ENCODE measurements around the gene EXOC4. TPM values are rescaled to one million over a fixed set of nuclear protein-coding genes. Genes with fewer than 3 reads are reported as not detected.

The EXOC4 gene
- total RNA-seq, 4 donors from 2014 or later: 82.4 to 204 (median 128) TPM

DNA sequence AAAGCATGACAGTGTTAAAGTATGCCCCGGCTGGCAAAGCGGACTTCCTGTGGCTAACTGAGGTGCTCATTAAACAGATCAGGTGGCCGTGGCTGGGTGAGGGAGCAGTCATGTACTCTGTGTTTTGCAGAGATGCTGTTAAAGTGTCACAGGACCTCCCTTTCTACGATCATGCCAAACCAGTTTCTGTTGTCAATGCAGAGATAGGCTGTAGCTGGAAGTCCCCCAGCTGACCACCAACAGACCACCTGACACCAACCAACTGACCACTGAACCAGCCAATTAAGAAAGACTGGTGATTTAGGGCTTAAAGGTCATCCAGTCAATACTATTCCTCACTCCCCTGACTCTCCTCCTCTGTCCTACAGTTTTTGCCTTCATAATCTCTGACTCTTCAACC is 443.2 kb downstream of the EXOC4 start:
- Histone ChIP-seq H3K4me3 (no peak overlapping the region), H3K27me3 (no peaks in the 10 kb centered on the region), H3K36me3 (no peaks in the 10 kb centered on the region), H3K4me1 (no peaks in the 10 kb centered on the region), H3K9me3 (no peaks in the 10 kb centered on the region), H3K27ac (no peak overlapping the region)
- 69 to 84% methylated on average over 4 of the region's 4 CpGs for WGBS, 2 donors (ENCODE audit: low coverage in 1 of 2)
- in situ Hi-C loops (cut with MboI; ENCODE audit: low pct_ligation_motif_present in 1 of 4, low pct_unique_long_range_greater_than_20kb in 1 of 4, low sequenced_read_pairs in 3 of 4) (no loop called here), intact Hi-C loops (cut with DNase I; ENCODE audit: low total_unique reads) (no loop called here)
- no peak for DNase-seq
- no peak for TF ChIP-seq EP300 (IDR thresholded peaks at IDR 0.05; ENCODE audit: low read depth)
- TF ChIP-seq, protein P1, sequence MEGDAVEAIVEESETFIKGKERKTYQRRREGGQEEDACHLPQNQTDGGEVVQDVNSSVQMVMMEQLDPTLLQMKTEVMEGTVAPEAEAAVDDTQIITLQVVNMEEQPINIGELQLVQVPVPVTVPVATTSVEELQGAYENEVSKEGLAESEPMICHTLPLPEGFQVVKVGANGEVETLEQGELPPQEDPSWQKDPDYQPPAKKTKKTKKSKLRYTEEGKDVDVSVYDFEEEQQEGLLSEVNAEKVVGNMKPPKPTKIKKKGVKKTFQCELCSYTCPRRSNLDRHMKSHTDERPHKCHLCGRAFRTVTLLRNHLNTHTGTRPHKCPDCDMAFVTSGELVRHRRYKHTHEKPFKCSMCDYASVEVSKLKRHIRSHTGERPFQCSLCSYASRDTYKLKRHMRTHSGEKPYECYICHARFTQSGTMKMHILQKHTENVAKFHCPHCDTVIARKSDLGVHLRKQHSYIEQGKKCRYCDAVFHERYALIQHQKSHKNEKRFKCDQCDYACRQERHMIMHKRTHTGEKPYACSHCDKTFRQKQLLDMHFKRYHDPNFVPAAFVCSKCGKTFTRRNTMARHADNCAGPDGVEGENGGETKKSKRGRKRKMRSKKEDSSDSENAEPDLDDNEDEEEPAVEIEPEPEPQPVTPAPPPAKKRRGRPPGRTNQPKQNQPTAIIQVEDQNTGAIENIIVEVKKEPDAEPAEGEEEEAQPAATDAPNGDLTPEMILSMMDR (IDR thresholded peaks at IDR 0.05): no peak
- no peak for TF ChIP-seq POLR2A (IDR thresholded peaks at IDR 0.05)
- no peak for TF ChIP-seq POLR2AphosphoS5 (IDR thresholded peaks at IDR 0.05)

DNA sequence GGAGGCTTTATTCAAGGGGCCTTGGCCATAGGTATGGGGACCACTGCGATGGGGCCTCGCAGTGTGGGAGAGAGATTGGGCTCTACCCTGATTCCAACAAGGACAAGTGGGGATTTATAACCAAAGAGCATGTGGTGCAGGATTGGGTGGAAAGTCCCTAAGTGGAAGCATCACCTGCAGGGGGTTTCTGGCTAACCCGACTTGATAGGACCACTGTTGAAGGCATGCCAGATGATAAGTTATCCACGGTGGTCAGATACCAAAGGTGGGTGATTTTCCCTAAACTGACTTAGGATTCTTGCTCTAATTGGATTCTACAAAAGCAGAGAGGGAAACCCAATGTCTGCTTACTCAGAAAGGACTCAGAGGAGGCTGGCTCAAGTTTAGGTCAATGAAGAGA is 444.7 kb downstream of the EXOC4 start:
- Histone ChIP-seq H3K36me3 (no peaks in the 10 kb centered on the region), H3K27me3 (no peaks in the 10 kb centered on the region), H3K27ac (no peak overlapping the region), H3K4me3 (no peak overlapping the region), H3K9me3 (no peaks in the 10 kb centered on the region), H3K4me1 (no peaks in the 10 kb centered on the region)
- WGBS, 2 donors (ENCODE audit: low coverage in 1 of 2): 90 to 94% methylated on average over 2 to 4 of the region's 4 CpGs
- in situ Hi-C loops (cut with MboI; ENCODE audit: low pct_ligation_motif_present in 1 of 4, low pct_unique_long_range_greater_than_20kb in 1 of 4, low sequenced_read_pairs in 3 of 4): no loop called here
- no peak for DNase-seq
- no peak for TF ChIP-seq POLR2A (IDR thresholded peaks at IDR 0.05)
- TF ChIP-seq, protein P1 (IDR thresholded peaks at IDR 0.05): no peak
- TF ChIP-seq EP300 (IDR thresholded peaks at IDR 0.05; ENCODE audit: low read depth): no peak
- no peak for TF ChIP-seq POLR2AphosphoS5 (IDR thresholded peaks at IDR 0.05)
- intact Hi-C loops (cut with DNase I; ENCODE audit: low total_unique reads): no loop called here

DNA sequence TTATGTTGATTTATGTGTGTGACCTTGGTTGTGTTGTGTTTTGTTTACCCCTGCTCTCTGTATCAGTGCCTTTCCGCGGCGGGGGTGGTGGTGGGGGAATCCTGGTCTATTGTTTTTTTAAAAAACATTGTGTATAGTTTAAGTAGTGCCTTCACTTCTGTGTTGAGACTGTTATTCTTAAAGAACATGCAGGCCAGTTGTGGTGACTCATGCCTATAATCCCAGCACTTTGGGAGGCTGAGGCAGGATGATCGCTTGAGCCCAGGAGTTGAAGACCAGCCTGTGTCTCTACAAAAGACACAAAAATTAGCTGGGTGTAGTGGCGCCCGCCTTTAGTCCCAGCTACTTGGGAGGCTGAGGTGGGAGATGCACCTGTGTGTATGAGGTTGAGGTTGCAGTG is 445.2 kb downstream of the EXOC4 start:
- no peak for DNase-seq
- intact Hi-C loops (cut with DNase I; ENCODE audit: low total_unique reads) (no loop called here), in situ Hi-C loops (cut with MboI; ENCODE audit: low pct_ligation_motif_present in 1 of 4, low pct_unique_long_range_greater_than_20kb in 1 of 4, low sequenced_read_pairs in 3 of 4) (no loop called here)
- H3K27me3 ChIP-seq: no peaks in the 10 kb centered on the region
- TF ChIP-seq, protein P1 (IDR thresholded peaks at IDR 0.05): no peak
- no peak overlapping the region for H3K27ac ChIP-seq
- H3K36me3 ChIP-seq: no peaks in the 10 kb centered on the region
- H3K4me3 ChIP-seq: no peak overlapping the region
- no peaks in the 10 kb centered on the region for H3K9me3 ChIP-seq
- 79 to 96% methylated on average over 3 to 6 of the region's 6 CpGs for WGBS, 2 donors (ENCODE audit: low coverage in 1 of 2)
- H3K4me1 ChIP-seq: no peaks in the 10 kb centered on the region

DNA sequence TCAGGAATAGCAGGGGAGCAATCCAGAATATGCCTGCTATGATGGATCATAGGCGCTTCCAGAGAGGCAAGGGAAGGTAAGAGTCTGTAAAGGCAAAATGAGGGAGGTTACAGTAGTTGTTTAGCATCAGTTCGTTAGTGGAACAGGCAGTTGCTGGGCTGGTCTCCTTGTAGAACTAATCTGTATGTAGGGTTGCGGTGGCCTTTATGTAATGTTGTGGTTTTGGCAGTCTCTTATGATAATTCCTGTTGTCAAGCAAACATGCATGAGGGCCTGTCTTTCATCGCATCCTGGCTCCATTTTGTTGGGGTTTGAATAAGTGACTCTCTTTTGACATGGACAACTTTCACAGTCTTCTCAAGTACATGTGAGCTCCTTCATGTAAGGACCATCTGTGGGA is 446.5 kb downstream of the EXOC4 start:
- Histone ChIP-seq H3K36me3 (no peaks in the 10 kb centered on the region), H3K4me1 (peaks cover 0 to 5% (median 0%) of the 10 kb centered on the region in 4 donors), H3K9me3 (no peaks in the 10 kb centered on the region), H3K27ac (no peak overlapping the region), H3K4me3 (no peak overlapping the region), H3K27me3 (no peaks in the 10 kb centered on the region)
- WGBS, 2 donors (ENCODE audit: low coverage in 1 of 2): 78 to 87% methylated on average over 3 to 4 of the region's 4 CpGs
- in situ Hi-C loops (cut with MboI; ENCODE audit: low pct_ligation_motif_present in 1 of 4, low pct_unique_long_range_greater_than_20kb in 1 of 4, low sequenced_read_pairs in 3 of 4): no loop called here
- TF ChIP-seq, protein P1 (IDR thresholded peaks at IDR 0.05): no peak
- no peak for TF ChIP-seq EP300 (IDR thresholded peaks at IDR 0.05; ENCODE audit: low read depth)
- no peak for TF ChIP-seq POLR2AphosphoS5 (IDR thresholded peaks at IDR 0.05)
- no peak for TF ChIP-seq POLR2A (IDR thresholded peaks at IDR 0.05)
- DNase-seq: no peak
- intact Hi-C loops (cut with DNase I; ENCODE audit: low total_unique reads): no loop called here

Measured in transverse colon (tissue), 4 donors.